ENCODE measurements around the gene PPM1F. TPM values are rescaled to one million over a fixed set of nuclear protein-coding genes. Genes with fewer than 3 reads are reported as not detected.

Gene PPM1F
- total and polyA plus RNA-seq, 2 experiments from 2014 or later: 15.1 to 41.6 TPM

GRCh38 chr22:21971858-21972275 is 19.2 kb upstream of the PPM1F start:
- Histone ChIP-seq H2AFZ (no peak overlapping the region), H3K4me3 (no peak overlapping the region), H3F3A (ENCODE audit: insufficient read depth) (no peaks in the 10 kb centered on the region), H4K20me1 (ENCODE audit: insufficient read depth) (no peaks in the 10 kb centered on the region), H3K9me2 (ENCODE audit: insufficient read depth) (no peaks in the 10 kb centered on the region), H3K9ac (no peak overlapping the region), H3K9me3 (ENCODE audit: low read depth) (no peaks in the 10 kb centered on the region), H3K27me3 (replicated peaks; ENCODE audit: insufficient read depth) (no peaks in the 10 kb centered on the region), H3K4me2 (ENCODE audit: unreplicated experiment) (no peak overlapping the region), H3K36me3 (ENCODE audit: low read depth) (peaks cover 10% of the 10 kb centered on the region; the same call in 1 of the 2 replicates), H3K4me1 (ENCODE audit: insufficient read depth) (no peaks in the 10 kb centered on the region), H3K79me2 (ENCODE audit: insufficient read depth) (peaks cover 12% of the 10 kb centered on the region; the same call in 1 of the 2 replicates), H3K27ac (no peak overlapping the region)
- no peak for DNase-seq
- no peak for TF ChIP-seq EZH2 (IDR thresholded peaks at IDR 0.05; ENCODE audit: insufficient read depth, poor library complexity, severe bottlenecking)
- no peak for TF ChIP-seq EZH2phosphoT487 (IDR thresholded peaks at IDR 0.05; ENCODE audit: insufficient read depth, low read depth)
- in situ Hi-C loops (cut with MboI): no loop called here
- 95 to 96% methylated on average over 7 of the region's 7 CpGs for WGBS, 2 experiments (ENCODE audit: low coverage in 1 of 2, low lambda C conversion rate in 2 of 2, missing lambda C conversion rate in 2 of 2)

- DNase-seq: no peak
These were observed 18.4 kb upstream of the PPM1F start for GRCh38 chr22:21970800-21971617.

GRCh38 chr22:21970037-21970799 is 17.6 kb upstream of the PPM1F start:
- H3K9me3 ChIP-seq (ENCODE audit: low read depth): no peaks in the 10 kb centered on the region
- no peak overlapping the region for H3K4me2 ChIP-seq (ENCODE audit: unreplicated experiment)
- no peaks in the 10 kb centered on the region for H4K20me1 ChIP-seq (ENCODE audit: insufficient read depth)
- H3K27ac ChIP-seq: no peak overlapping the region
- no peaks in the 10 kb centered on the region for H3K79me2 ChIP-seq (ENCODE audit: insufficient read depth)
- in situ Hi-C loops (cut with MboI): no loop called here
- H3K36me3 ChIP-seq (ENCODE audit: low read depth): peaks cover 10% of the 10 kb centered on the region; the same call in 1 of the 2 replicates
- no peak for TF ChIP-seq EZH2 (IDR thresholded peaks at IDR 0.05; ENCODE audit: insufficient read depth, poor library complexity, severe bottlenecking)
- TF ChIP-seq EZH2phosphoT487 (IDR thresholded peaks at IDR 0.05; ENCODE audit: insufficient read depth, low read depth): no peak
- no peak overlapping the region for H3K9ac ChIP-seq
- H3K9me2 ChIP-seq (ENCODE audit: insufficient read depth): no peaks in the 10 kb centered on the region
- 93 to 94% methylated on average over 18 to 19 of the region's 19 CpGs for WGBS, 2 experiments (ENCODE audit: low coverage in 1 of 2, low lambda C conversion rate in 2 of 2, missing lambda C conversion rate in 2 of 2)
- no peaks in the 10 kb centered on the region for H3K4me1 ChIP-seq (ENCODE audit: insufficient read depth)
- no peak overlapping the region for H3K4me3 ChIP-seq
- H2AFZ ChIP-seq: no peak overlapping the region
- no peak for DNase-seq
- no peaks in the 10 kb centered on the region for H3F3A ChIP-seq (ENCODE audit: insufficient read depth)
- no peaks in the 10 kb centered on the region for H3K27me3 ChIP-seq (replicated peaks; ENCODE audit: insufficient read depth)

More at GRCh38 chr22:21970800-21971617, 18.4 kb upstream of the PPM1F start:
- H3K36me3 ChIP-seq (ENCODE audit: low read depth): peaks cover 10% of the 10 kb centered on the region; the same call in 1 of the 2 replicates
- H3K4me2 ChIP-seq (ENCODE audit: unreplicated experiment): no peak overlapping the region
- H3K4me3 ChIP-seq: no peak overlapping the region
- in situ Hi-C loops (cut with MboI): no loop called here
- TF ChIP-seq EZH2phosphoT487 (IDR thresholded peaks at IDR 0.05; ENCODE audit: insufficient read depth, low read depth) (no peak), EZH2 (IDR thresholded peaks at IDR 0.05; ENCODE audit: insufficient read depth, poor library complexity, severe bottlenecking) (no peak)
- no peaks in the 10 kb centered on the region for H3F3A ChIP-seq (ENCODE audit: insufficient read depth)
- no peaks in the 10 kb centered on the region for H4K20me1 ChIP-seq (ENCODE audit: insufficient read depth)
- no peak overlapping the region for H3K9ac ChIP-seq
- no peak overlapping the region for H2AFZ ChIP-seq
- WGBS, 2 experiments (ENCODE audit: low coverage in 1 of 2, low lambda C conversion rate in 2 of 2, missing lambda C conversion rate in 2 of 2): 89 to 91% methylated on average over 17 to 18 of the region's 18 CpGs
- no peaks in the 10 kb centered on the region for H3K9me3 ChIP-seq (ENCODE audit: low read depth)
- H3K27ac ChIP-seq: no peak overlapping the region
- no peaks in the 10 kb centered on the region for H3K27me3 ChIP-seq (replicated peaks; ENCODE audit: insufficient read depth)
- no peaks in the 10 kb centered on the region for H3K4me1 ChIP-seq (ENCODE audit: insufficient read depth)
- 0 out of 2 replicates have a peak, but pooled peaks cover 4% of the 10 kb centered on the region for H3K79me2 ChIP-seq (ENCODE audit: insufficient read depth)
- H3K9me2 ChIP-seq (ENCODE audit: insufficient read depth): no peaks in the 10 kb centered on the region

- Histone ChIP-seq H3K9me3 (ENCODE audit: low read depth) (no peaks in the 10 kb centered on the region), H3K27ac (no peak overlapping the region), H3K79me2 (ENCODE audit: insufficient read depth) (no peaks in the 10 kb centered on the region), H3K9me2 (ENCODE audit: insufficient read depth) (no peaks in the 10 kb centered on the region), H3K4me2 (ENCODE audit: unreplicated experiment) (no peak overlapping the region), H4K20me1 (ENCODE audit: insufficient read depth) (no peaks in the 10 kb centered on the region), H3K27me3 (replicated peaks; ENCODE audit: insufficient read depth) (no peaks in the 10 kb centered on the region), H3K4me1 (ENCODE audit: insufficient read depth) (no peaks in the 10 kb centered on the region), H2AFZ (no peak overlapping the region), H3K36me3 (ENCODE audit: low read depth) (peaks cover 10% of the 10 kb centered on the region; the same call in 1 of the 2 replicates), H3K9ac (no peak overlapping the region), H3F3A (ENCODE audit: insufficient read depth) (no peaks in the 10 kb centered on the region), H3K4me3 (no peak overlapping the region)
- 85 to 91% methylated on average over 5 of the region's 5 CpGs for WGBS, 2 experiments (ENCODE audit: low coverage in 1 of 2, low lambda C conversion rate in 2 of 2, missing lambda C conversion rate in 2 of 2)
- no peak for TF ChIP-seq EZH2phosphoT487 (IDR thresholded peaks at IDR 0.05; ENCODE audit: insufficient read depth, low read depth)
- no peak for TF ChIP-seq EZH2 (IDR thresholded peaks at IDR 0.05; ENCODE audit: insufficient read depth, poor library complexity, severe bottlenecking)
- in situ Hi-C loops (cut with MboI): no loop called here
- no peak for DNase-seq
These were observed 15.9 kb upstream of the PPM1F start for GRCh38 chr22:21968452-21969129.
